K562 (cell line): ENCODE data around the gene GJC2. TPM values are rescaled to one million over a fixed set of nuclear protein-coding genes. Genes with fewer than 3 reads are reported as not detected.

Experiments
- ATF6 ChIP-seq: sonication (generic); formaldehyde crosslinking; IDR thresholded peaks from 2 replicates; pipeline ENCODE4 v1.4.0; 2020; ENCODE audit warnings: mild to moderate bottlenecking, missing genetic modification reagents
- NR2C1 ChIP-seq, 2 experiments: fragments of 450-650 bp; IDR thresholded peaks; 2 replicates each; pipeline ENCODE4 v1.6.1; 2017; ENCODE audit warnings: mild to moderate bottlenecking in 2 of 2, antibody characterized with exemption in 1 of 2, inconsistent platforms in 1 of 2, missing compliant biosample characterization in 1 of 2, missing genetic modification characterization in 1 of 2
- NRF1 ChIP-seq, 2 experiments: fragments of 450-650 bp; IDR thresholded peaks in 1 of 2; conservative IDR thresholded peaks in 1 of 2; 2 replicates each; pipeline ENCODE4 v1.6.1; 2014; ENCODE audit warnings: mild to moderate bottlenecking in 2 of 2
- PCBP1 ChIP-seq: fragments of 200-400 bp; formaldehyde crosslinking; IDR thresholded peaks from 2 replicates; pipeline ENCODE4 v1.6.1; 2018; ENCODE audit warnings: mild to moderate bottlenecking, low read depth, low read length; ENCODE audit not compliant: poor library complexity, severe bottlenecking
- RCOR1 ChIP-seq, 2 experiments: IDR thresholded peaks; 2 replicates each; pipeline ENCODE4 v1.6.1; 2012; ENCODE audit warnings: low read depth in 2 of 2, low read length in 2 of 2, borderline replicate concordance in 1 of 2, improper control_type of control experiment in 1 of 2
- RFX1 ChIP-seq: fragments of 450-650 bp; IDR thresholded peaks from 2 replicates; pipeline ENCODE4 v1.6.1; 2016; ENCODE audit warnings: mild to moderate bottlenecking, moderate library complexity
- SMARCC2 ChIP-seq: fragments of 450-650 bp; IDR thresholded peaks from 2 replicates; pipeline ENCODE4 v1.6.1; 2017; ENCODE audit warnings: antibody characterized with exemption, moderate library complexity, mild to moderate bottlenecking, low read depth
- SMC3 ChIP-seq: conservative IDR thresholded peaks from 2 replicates; pipeline ENCODE4 v1.6.1; 2011; ENCODE audit warnings: low read depth, low read length, improper control_type of control experiment; ENCODE audit not compliant: insufficient read depth
- SNRNP70 ChIP-seq: fragments of 200-400 bp; formaldehyde crosslinking; optimal IDR thresholded peaks from 2 replicates; pipeline ENCODE3; 2017; ENCODE audit warnings: low read depth, low read length
- TEAD1 ChIP-seq, 2 experiments: fragments of 450-650 bp in 1 of 2; sonication (generic) in 1 of 2; formaldehyde crosslinking; IDR thresholded peaks; 2 replicates each; pipeline versions ENCODE4 v1.4.0 to v1.8.0; 2020 to 2022; ENCODE audit warnings: mild to moderate bottlenecking in 2 of 2, missing genetic modification reagents in 1 of 2
- ZBTB5 ChIP-seq: fragments of 450-650 bp; IDR thresholded peaks from 2 replicates; pipeline ENCODE4 v1.6.1; 2017; ENCODE audit warnings: antibody characterized with exemption
- ZC3H4 ChIP-seq: sonication (generic); formaldehyde crosslinking; IDR thresholded peaks from 2 replicates; pipeline ENCODE4 v1.9.0; 2021; ENCODE audit warnings: missing genetic modification reagents, borderline replicate concordance
- ZNF212 ChIP-seq: fragments of 450-650 bp; formaldehyde crosslinking; IDR thresholded peaks from 2 replicates; pipeline ENCODE4 v1.4.0; 2020; ENCODE audit warnings: mild to moderate bottlenecking
- ZNF584 ChIP-seq: fragments of 200-800 bp; sonication (Bioruptor generic); IDR thresholded peaks from 2 replicates; pipeline ENCODE4 v1.6.1; 2016; ENCODE audit warnings: low read depth, mild to moderate bottlenecking, missing genetic modification characterization, missing compliant biosample characterization
- ZZZ3 ChIP-seq: fragments of 450-650 bp; IDR thresholded peaks from 2 replicates; pipeline ENCODE4 v1.6.1; 2016; ENCODE audit warnings: antibody characterized with exemption, mild to moderate bottlenecking, moderate library complexity
- polyA plus RNA-seq, 8 experiments: library from polyadenylated mRNA; depleted of rRNA in 4 of 8; stranded (reverse) in 5 of 8; unstranded in 3 of 8; fragments of >200 nt; fragmentation: Nextera tagmentation in 2 of 8; fragmentation: Illumina TruSeq in 1 of 8; extraction: Ambion mirVana in 2 of 8; extraction: Trizol in 1 of 8; gene quantifications; 2 replicates each; pipeline versions ENCODE4 v1.2.1 to v1.2.3, GENCODE V29; 2011 to 2014; ENCODE audit warnings: inconsistent platforms in 1 of 8, missing spikeins in 1 of 8
- total RNA-seq, 7 experiments: library from RNA; depleted of rRNA in 6 of 7; stranded (reverse); fragments of >200 nt in 6 of 7; fragmentation: Illumina TruSeq in 2 of 7; extraction: Trizol in 2 of 7; gene quantifications; 2 replicates each; pipeline versions ENCODE4 v1.2.1 to v1.2.3, GENCODE V29; 2011 to 2021; ENCODE audit warnings: low replicate concordance in 1 of 7
- TF ChIP-seq, protein P1 (sequence below): sonication (generic); formaldehyde crosslinking; IDR thresholded peaks from 2 replicates; pipeline ENCODE4 v1.8.1; 2023; ENCODE audit warnings: mild to moderate bottlenecking, missing genetic modification reagents
- TF ChIP-seq, protein P2 (sequence below): fragments of 250-450 bp; sonication (Bioruptor Pico); IDR thresholded peaks from 2 replicates; pipeline ENCODE4 v1.4.0; 2020; ENCODE audit warnings: mild to moderate bottlenecking, moderate library complexity, borderline replicate concordance

GJC2 gene
- total and polyA plus RNA-seq, 9 of the 15 experiments (the other 6 are each of a cell fraction or from before 2014, with no cell fraction given) = 0.03 to 0.62 (median 0.11) TPM; not detected in 2

- no peak for TF ChIP-seq SMC3
- no peak for TF ChIP-seq PCBP1
- no peak for TF ChIP-seq ZC3H4 (CRISPR knock-in tag)
- TF ChIP-seq ATF6 = no peak
- no peak for TF ChIP-seq SNRNP70
- TF ChIP-seq, protein P1, sequence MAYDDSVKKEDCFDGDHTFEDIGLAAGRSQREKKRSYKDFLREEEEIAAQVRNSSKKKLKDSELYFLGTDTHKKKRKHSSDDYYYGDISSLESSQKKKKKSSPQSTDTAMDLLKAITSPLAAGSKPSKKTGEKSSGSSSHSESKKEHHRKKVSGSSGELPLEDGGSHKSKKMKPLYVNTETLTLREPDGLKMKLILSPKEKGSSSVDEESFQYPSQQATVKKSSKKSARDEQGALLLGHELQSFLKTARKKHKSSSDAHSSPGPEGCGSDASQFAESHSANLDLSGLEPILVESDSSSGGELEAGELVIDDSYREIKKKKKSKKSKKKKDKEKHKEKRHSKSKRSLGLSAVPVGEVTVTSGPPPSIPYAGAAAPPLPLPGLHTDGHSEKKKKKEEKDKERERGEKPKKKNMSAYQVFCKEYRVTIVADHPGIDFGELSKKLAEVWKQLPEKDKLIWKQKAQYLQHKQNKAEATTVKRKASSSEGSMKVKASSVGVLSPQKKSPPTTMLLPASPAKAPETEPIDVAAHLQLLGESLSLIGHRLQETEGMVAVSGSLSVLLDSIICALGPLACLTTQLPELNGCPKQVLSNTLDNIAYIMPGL (CRISPR knock-in tag) = no peak
- TF ChIP-seq ZNF584 (CRISPR knock-in tag) = no peak
- TF ChIP-seq NR2C1 (IDR thresholded peaks at IDR 0.05) = no peak
- TF ChIP-seq NR2C1 (tag; IDR thresholded peaks at IDR 0.05) = no peak
- TF ChIP-seq, protein P2, sequence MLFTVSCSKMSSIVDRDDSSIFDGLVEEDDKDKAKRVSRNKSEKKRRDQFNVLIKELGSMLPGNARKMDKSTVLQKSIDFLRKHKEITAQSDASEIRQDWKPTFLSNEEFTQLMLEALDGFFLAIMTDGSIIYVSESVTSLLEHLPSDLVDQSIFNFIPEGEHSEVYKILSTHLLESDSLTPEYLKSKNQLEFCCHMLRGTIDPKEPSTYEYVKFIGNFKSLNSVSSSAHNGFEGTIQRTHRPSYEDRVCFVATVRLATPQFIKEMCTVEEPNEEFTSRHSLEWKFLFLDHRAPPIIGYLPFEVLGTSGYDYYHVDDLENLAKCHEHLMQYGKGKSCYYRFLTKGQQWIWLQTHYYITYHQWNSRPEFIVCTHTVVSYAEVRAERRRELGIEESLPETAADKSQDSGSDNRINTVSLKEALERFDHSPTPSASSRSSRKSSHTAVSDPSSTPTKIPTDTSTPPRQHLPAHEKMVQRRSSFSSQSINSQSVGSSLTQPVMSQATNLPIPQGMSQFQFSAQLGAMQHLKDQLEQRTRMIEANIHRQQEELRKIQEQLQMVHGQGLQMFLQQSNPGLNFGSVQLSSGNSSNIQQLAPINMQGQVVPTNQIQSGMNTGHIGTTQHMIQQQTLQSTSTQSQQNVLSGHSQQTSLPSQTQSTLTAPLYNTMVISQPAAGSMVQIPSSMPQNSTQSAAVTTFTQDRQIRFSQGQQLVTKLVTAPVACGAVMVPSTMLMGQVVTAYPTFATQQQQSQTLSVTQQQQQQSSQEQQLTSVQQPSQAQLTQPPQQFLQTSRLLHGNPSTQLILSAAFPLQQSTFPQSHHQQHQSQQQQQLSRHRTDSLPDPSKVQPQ (CRISPR knock-in tag) = no peak
- TF ChIP-seq ZNF212 (CRISPR knock-in tag) = no peak
- TF ChIP-seq NRF1 (conservative IDR thresholded peaks at IDR 0.05 in 1 of 2, IDR thresholded peaks at IDR 0.05 in 1 of 2) = peak; percentile 48 to 62; a peak in 3 of 4 replicates
- no peak for TF ChIP-seq TEAD1 (CRISPR knock-in tag; IDR thresholded peaks at IDR 0.05)
- no peak; the same call in 1 of the 2 replicates for TF ChIP-seq RFX1
- TF ChIP-seq ZBTB5 = no peak
- TF ChIP-seq RCOR1 (IDR thresholded peaks at IDR 0.05; ENCODE audit: borderline replicate concordance in 1 of 2, low read depth in 2 of 2, low read length in 2 of 2) = peak; percentile 47 to 84; a peak in 3 of 4 replicates
- TF ChIP-seq SMARCC2 = peak; percentile 87; the same call in 1 of the 2 replicates
- TF ChIP-seq ZZZ3 = no peak
These were observed 29.3 kb downstream of the GJC2 start (continued) for GRCh38 chr1:228178737-228179684.
